Measurements from ENCODE around the gene ATP5MK. TPM values are rescaled to one million over a fixed set of nuclear protein-coding genes. Genes with fewer than 3 reads are reported as not detected.

ATP5MK gene
- total RNA-seq, 1 experiment from 2014 or later, result 242 TPM

- DNase-seq (ENCODE audit: low read depth), result peak; percentile 7
- in situ Hi-C loops (cut with HindIII; ENCODE audit: low pct_unique_long_range_greater_than_20kb, low sequenced_read_pairs), result no loop called here
Measured at GRCh38 chr10:103350175-103350516, 46.1 kb downstream of the ATP5MK start.

Other genes starting within 250 kb of the ATP5MK start
- 24.6 and 30.0 TPM in 2 replicates for gene NT5C2, start 203.2 kb downstream of the ATP5MK start, total RNA-seq (2014; rRNA removed; shearing (Covaris generic); ENCODE audit: low replicate concordance)
- not detected in 2 replicates for gene RPEL1, start 150.6 kb downstream of the ATP5MK start, total RNA-seq (2014; rRNA removed; shearing (Covaris generic); ENCODE audit: low replicate concordance)
- gene INA, start 119.3 kb downstream of the ATP5MK start, total RNA-seq (2014; rRNA removed; shearing (Covaris generic); ENCODE audit: low replicate concordance), result not detected in 2 replicates
- gene PCGF6, start 45.3 kb downstream of the ATP5MK start, total RNA-seq (2014; rRNA removed; shearing (Covaris generic); ENCODE audit: low replicate concordance), result 11.2 and 13.8 TPM in 2 replicates
- gene TAF5, start 28.5 kb downstream of the ATP5MK start, total RNA-seq (2014; rRNA removed; shearing (Covaris generic); ENCODE audit: low replicate concordance), result 2.3 and 3.6 TPM in 2 replicates
- gene PDCD11, start 151 bp upstream of the ATP5MK start, total RNA-seq (2014; rRNA removed; shearing (Covaris generic); ENCODE audit: low replicate concordance), result 17.3 and 33.0 TPM in 2 replicates
- 0.55 and 2.9 TPM in 2 replicates for gene CALHM2, start 55.9 kb upstream of the ATP5MK start, total RNA-seq (2014; rRNA removed; shearing (Covaris generic); ENCODE audit: low replicate concordance)
- not detected in 2 replicates for gene CALHM1, start 62.4 kb upstream of the ATP5MK start, total RNA-seq (2014; rRNA removed; shearing (Covaris generic); ENCODE audit: low replicate concordance)
- gene CALHM3, start 82.8 kb upstream of the ATP5MK start, total RNA-seq (2014; rRNA removed; shearing (Covaris generic); ENCODE audit: low replicate concordance), result 0.47 TPM in 1 of 2 replicates, not detected in the other
- gene NEURL1, start 97.2 kb upstream of the ATP5MK start, total RNA-seq (2014; rRNA removed; shearing (Covaris generic); ENCODE audit: low replicate concordance), result not detected in 2 replicates

Data from Caki2 (cell line).